ENCODE measurements around the gene XCL2. TPM values are rescaled to one million over a fixed set of nuclear protein-coding genes. Genes with fewer than 3 reads are reported as not detected.
"Not testable (repeated sequence)": the region's sequence is repeated elsewhere in the genome, so short reads cannot be mapped to it uniquely, and the experiment has no call there.

XCL2 gene
- total and polyA plus RNA-seq, 10 of the 15 experiments (the other 5 are each of a cell fraction or from before 2014, with no cell fraction given), result 0.50 to 299 (median 4.8) TPM

DNA sequence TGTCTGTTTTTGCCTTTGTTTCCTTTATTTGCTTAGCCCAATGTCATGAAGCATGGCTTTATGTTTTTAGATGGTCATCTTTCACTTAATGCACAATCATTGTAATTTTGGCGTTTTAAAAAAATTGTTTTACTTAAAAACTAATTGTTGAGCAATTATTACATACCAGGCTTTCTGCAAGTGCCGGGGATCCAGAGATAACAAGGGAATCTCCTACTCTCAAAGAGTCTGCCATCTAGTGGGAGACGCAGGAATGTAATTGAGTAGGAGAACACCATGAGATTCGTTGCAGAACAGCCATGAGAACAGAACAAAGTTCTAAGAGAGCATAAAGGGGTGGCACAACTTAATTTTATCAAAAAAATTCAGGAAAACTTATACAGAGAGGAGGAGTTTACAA is 30.4 kb upstream of the XCL2 start:
- H3K4me2 ChIP-seq (ENCODE audit: control insufficient read depth, insufficient read depth); in situ Hi-C loops (cut with MboI); POLR2A ChIA-PET; BruUV-seq (replicated peaks); H3K9ac ChIP-seq (ENCODE audit: control insufficient read depth, insufficient read depth, low read length); H3K4me3 ChIP-seq; DNase-seq (ENCODE audit: low read depth, low spot score); H2AFZ ChIP-seq (ENCODE audit: control insufficient read depth, low read depth, low read length); H4K20me1 ChIP-seq (ENCODE audit: control insufficient read depth, insufficient read depth); H3K4me1 ChIP-seq (ENCODE audit: control insufficient read depth, insufficient read depth, low read length); H3K27ac ChIP-seq (ENCODE audit: control insufficient read depth, insufficient read depth); H3K36me3 ChIP-seq (ENCODE audit: control insufficient read depth in 2 of 2, insufficient read depth in 2 of 2, low read length in 1 of 2); H3K27me3 ChIP-seq (replicated peaks in 1 of 2; ENCODE audit: control insufficient read depth in 2 of 2, insufficient read depth in 2 of 2, low read length in 1 of 2); H3K79me2 ChIP-seq (ENCODE audit: control insufficient read depth, insufficient read depth, low read length); H3K9me3 ChIP-seq (replicated peaks; ENCODE audit: control insufficient read depth, insufficient read depth, low read length): not testable (repeated sequence)
- peak; percentile 52 for FAIRE-seq
- ChIA-PET SMC1A (ENCODE audit: uncharacterized antibody, unreplicated experiment) (interaction anchor here (1.3 to 5.1 kb wide), 2 partner anchors 133 to 231 kb away, joined by 4 to 49 read pairs; no protein-coding TSS in a partner anchor), RAD21 (ENCODE audit: unreplicated experiment) (interaction anchor here (1.2 kb wide), 1 partner anchor 135 kb away, joined by 4 read pairs; no protein-coding TSS in a partner anchor), CTCF (interaction anchor here (1.2 kb wide), 1 partner anchor 121 kb away, joined by 4 read pairs; no protein-coding TSS in a partner anchor)
- WGBS (ENCODE audit: insufficient coverage, insufficient replicate concordance, low lambda C conversion rate, missing lambda C conversion rate), result 0% methylated on average over 4 of the region's 4 CpGs
- TF ChIP-seq, protein P1, sequence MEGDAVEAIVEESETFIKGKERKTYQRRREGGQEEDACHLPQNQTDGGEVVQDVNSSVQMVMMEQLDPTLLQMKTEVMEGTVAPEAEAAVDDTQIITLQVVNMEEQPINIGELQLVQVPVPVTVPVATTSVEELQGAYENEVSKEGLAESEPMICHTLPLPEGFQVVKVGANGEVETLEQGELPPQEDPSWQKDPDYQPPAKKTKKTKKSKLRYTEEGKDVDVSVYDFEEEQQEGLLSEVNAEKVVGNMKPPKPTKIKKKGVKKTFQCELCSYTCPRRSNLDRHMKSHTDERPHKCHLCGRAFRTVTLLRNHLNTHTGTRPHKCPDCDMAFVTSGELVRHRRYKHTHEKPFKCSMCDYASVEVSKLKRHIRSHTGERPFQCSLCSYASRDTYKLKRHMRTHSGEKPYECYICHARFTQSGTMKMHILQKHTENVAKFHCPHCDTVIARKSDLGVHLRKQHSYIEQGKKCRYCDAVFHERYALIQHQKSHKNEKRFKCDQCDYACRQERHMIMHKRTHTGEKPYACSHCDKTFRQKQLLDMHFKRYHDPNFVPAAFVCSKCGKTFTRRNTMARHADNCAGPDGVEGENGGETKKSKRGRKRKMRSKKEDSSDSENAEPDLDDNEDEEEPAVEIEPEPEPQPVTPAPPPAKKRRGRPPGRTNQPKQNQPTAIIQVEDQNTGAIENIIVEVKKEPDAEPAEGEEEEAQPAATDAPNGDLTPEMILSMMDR (IDR thresholded peaks at IDR 0.05 in 2 of 3, conservative IDR thresholded peaks at IDR 0.05 in 1 of 3; ENCODE audit: control insufficient read depth in 2 of 3, extremely low read depth in 1 of 3, insufficient read depth in 1 of 3, low read depth in 3 of 3, low read length in 3 of 3), result peak; percentile 12 to 25 (median 23); a peak in 2 of 6 replicates
- TF ChIP-seq SMC3 (IDR thresholded peaks at IDR 0.05; ENCODE audit: borderline replicate concordance, low read length) (peak; percentile 41; the same call in 1 of the 2 replicates), RAD21 (IDR thresholded peaks at IDR 0.05; ENCODE audit: insufficient read depth, low read depth, low read length) (peak; percentile 37; the same call in 1 of the 2 replicates)
- intact Hi-C loops (cut with micrococcal nuclease; ENCODE audit: unreplicated experiment), result loop anchor here (2.0 kb wide), 1 partner anchor 231 kb away; no protein-coding TSS in a partner anchor
- ATAC-seq, result peak; percentile 50

DNA sequence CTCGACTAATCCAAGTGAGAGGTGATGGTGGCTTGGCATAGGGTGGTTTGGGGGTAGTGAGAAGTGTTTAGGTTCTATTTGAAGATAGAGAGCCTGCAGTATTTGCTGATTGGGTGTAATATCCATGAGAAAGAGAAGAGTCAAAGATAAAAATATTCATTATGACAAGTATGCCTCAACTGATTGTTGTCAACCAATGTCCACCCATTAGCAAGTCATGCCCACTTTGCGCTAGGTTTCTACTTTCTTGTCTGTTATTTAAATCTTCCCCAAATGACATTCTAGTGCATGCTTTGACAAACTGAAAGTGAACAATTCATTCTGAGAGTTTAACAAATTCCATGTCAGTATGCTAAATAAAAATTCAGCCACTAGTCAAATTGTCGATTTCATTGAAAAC is 28.8 kb upstream of the XCL2 start:
- Histone ChIP-seq H3K27ac (ENCODE audit: control insufficient read depth, insufficient read depth) (no peak overlapping the region), H3K4me2 (ENCODE audit: control insufficient read depth, insufficient read depth) (no peak overlapping the region), H3K9ac (ENCODE audit: control insufficient read depth, insufficient read depth, low read length) (no peak overlapping the region), H2AFZ (ENCODE audit: control insufficient read depth, low read depth, low read length) (no peak overlapping the region), H3K4me3 (no peak overlapping the region), H4K20me1 (ENCODE audit: control insufficient read depth, insufficient read depth) (no peaks in the 10 kb centered on the region), H3K79me2 (ENCODE audit: control insufficient read depth, insufficient read depth, low read length) (no peaks in the 10 kb centered on the region), H3K27me3 (replicated peaks in 1 of 2; ENCODE audit: control insufficient read depth in 2 of 2, insufficient read depth in 2 of 2, low read length in 1 of 2) (peaks cover 0 to 2% of the 10 kb centered on the region in 2 experiments; a peak in 1 of 4 replicates), H3K4me1 (ENCODE audit: control insufficient read depth, insufficient read depth, low read length) (no peaks in the 10 kb centered on the region), H3K9me3 (replicated peaks; ENCODE audit: control insufficient read depth, insufficient read depth, low read length) (no peaks in the 10 kb centered on the region), H3K36me3 (ENCODE audit: control insufficient read depth in 2 of 2, insufficient read depth in 2 of 2, low read length in 1 of 2) (no peaks in the 10 kb centered on the region)
- ChIA-PET POLR2A (no interaction called here), SMC1A (ENCODE audit: uncharacterized antibody, unreplicated experiment) (interaction anchor here (0.7 to 1.1 kb wide), 3 partner anchors 13 to 53 kb away, joined by 3 read pairs; no protein-coding TSS in a partner anchor), RAD21 (ENCODE audit: unreplicated experiment) (no interaction called here), CTCF (interaction anchor here (0.7 to 1.0 kb wide), 2 partner anchors 18 to 230 kb away, joined by 3 to 4 read pairs; no protein-coding TSS in a partner anchor)
- 16% methylated on average over 3 of the region's 3 CpGs for WGBS (ENCODE audit: insufficient coverage, insufficient replicate concordance, low lambda C conversion rate, missing lambda C conversion rate)
- FAIRE-seq (no peak), ATAC-seq (peak; percentile 63), DNase-seq (ENCODE audit: low read depth, low spot score) (no peak)
- in situ Hi-C loops (cut with MboI) (no loop called here), intact Hi-C loops (cut with micrococcal nuclease; ENCODE audit: unreplicated experiment) (loop anchor here (1.0 kb wide), 1 partner anchor 133 kb away; no protein-coding TSS in a partner anchor)
- no TSS peak for BruUV-seq (replicated peaks)
- TF ChIP-seq FOXM1 (IDR thresholded peaks at IDR 0.05; ENCODE audit: low read depth, low read length), result no peak
- no peak for TF ChIP-seq STAT1 (conservative IDR thresholded peaks at IDR 0.05)
- no peak for TF ChIP-seq POLR2A (IDR thresholded peaks at IDR 0.05; ENCODE audit: low read depth, low read length)
- TF ChIP-seq, protein P2, sequence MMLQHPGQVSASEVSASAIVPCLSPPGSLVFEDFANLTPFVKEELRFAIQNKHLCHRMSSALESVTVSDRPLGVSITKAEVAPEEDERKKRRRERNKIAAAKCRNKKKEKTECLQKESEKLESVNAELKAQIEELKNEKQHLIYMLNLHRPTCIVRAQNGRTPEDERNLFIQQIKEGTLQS (IDR thresholded peaks at IDR 0.05; ENCODE audit: borderline replicate concordance, extremely low read depth, low read depth, low read length), result no peak
- 0 out of 2 replicates have a peak, but pooled peaks have one; percentile 17 for TF ChIP-seq NR2F1 (conservative IDR thresholded peaks at IDR 0.05)
- TF ChIP-seq SUZ12 (IDR thresholded peaks at IDR 0.05; ENCODE audit: unreplicated experiment), result no peak
- TF ChIP-seq, protein P3, sequence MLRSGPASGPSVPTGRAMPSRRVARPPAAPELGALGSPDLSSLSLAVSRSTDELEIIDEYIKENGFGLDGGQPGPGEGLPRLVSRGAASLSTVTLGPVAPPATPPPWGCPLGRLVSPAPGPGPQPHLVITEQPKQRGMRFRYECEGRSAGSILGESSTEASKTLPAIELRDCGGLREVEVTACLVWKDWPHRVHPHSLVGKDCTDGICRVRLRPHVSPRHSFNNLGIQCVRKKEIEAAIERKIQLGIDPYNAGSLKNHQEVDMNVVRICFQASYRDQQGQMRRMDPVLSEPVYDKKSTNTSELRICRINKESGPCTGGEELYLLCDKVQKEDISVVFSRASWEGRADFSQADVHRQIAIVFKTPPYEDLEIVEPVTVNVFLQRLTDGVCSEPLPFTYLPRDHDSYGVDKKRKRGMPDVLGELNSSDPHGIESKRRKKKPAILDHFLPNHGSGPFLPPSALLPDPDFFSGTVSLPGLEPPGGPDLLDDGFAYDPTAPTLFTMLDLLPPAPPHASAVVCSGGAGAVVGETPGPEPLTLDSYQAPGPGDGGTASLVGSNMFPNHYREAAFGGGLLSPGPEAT (IDR thresholded peaks at IDR 0.05; ENCODE audit: low read depth), result peak; percentile 28; the same call in 1 of the 2 replicates
- TF ChIP-seq DPF2 (IDR thresholded peaks at IDR 0.05), result no peak
- TF ChIP-seq EED (IDR thresholded peaks at IDR 0.05; ENCODE audit: low read depth), result no peak
- TF ChIP-seq NFXL1 (IDR thresholded peaks at IDR 0.05; ENCODE audit: borderline replicate concordance), result no peak
